Sigmoid colon (tissue), 4 donors: ENCODE results near the gene ANKRD27.

Experiments used
- POLR2A ChIP-seq, 2 donors: fragments of 450-650 bp; IDR thresholded peaks; one replicate each; pipeline ENCODE4 v1.6.1; 2016; ENCODE audit warnings: antibody characterized with exemption in 2 of 2, mild to moderate bottlenecking in 2 of 2, moderate library complexity in 2 of 2
- POLR2AphosphoS5 ChIP-seq, 4 donors: sonication (generic); formaldehyde crosslinking; IDR thresholded peaks; one replicate each; pipeline ENCODE4 v1.6.1; 2017; ENCODE audit warnings: antibody characterized with exemption in 4 of 4
- TF ChIP-seq, protein P1 (sequence below), 4 experiments: fragments of 450-650 bp in 3 of 4; fragments of 200-600 bp in 1 of 4; IDR thresholded peaks; one replicate each; pipeline ENCODE4 v1.5.1; 2016 to 2019; ENCODE audit warnings: antibody characterized with exemption in 4 of 4, mild to moderate bottlenecking in 3 of 4, moderate library complexity in 2 of 4

DNA sequence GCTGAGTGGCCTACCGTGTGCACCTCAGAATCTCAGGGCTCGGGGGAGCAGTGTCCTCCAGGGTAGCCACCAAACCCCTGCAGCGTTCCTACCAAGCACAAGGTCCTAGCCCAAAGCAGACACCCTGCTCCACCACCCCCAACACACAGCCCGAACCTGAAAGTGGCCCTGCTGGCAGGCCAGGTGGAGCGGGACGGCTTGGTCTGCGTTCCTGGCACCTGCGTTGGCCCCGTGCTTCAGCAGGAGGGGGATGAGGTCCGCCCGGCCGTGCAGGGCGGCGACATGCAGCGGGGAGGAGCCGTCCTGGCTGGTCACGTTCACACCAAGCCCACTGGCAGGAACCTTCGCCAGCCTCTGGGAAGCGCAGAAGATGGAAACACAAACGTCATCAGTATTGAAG, 67.5 kb downstream of the ANKRD27 start:
- TF ChIP-seq, protein P1, sequence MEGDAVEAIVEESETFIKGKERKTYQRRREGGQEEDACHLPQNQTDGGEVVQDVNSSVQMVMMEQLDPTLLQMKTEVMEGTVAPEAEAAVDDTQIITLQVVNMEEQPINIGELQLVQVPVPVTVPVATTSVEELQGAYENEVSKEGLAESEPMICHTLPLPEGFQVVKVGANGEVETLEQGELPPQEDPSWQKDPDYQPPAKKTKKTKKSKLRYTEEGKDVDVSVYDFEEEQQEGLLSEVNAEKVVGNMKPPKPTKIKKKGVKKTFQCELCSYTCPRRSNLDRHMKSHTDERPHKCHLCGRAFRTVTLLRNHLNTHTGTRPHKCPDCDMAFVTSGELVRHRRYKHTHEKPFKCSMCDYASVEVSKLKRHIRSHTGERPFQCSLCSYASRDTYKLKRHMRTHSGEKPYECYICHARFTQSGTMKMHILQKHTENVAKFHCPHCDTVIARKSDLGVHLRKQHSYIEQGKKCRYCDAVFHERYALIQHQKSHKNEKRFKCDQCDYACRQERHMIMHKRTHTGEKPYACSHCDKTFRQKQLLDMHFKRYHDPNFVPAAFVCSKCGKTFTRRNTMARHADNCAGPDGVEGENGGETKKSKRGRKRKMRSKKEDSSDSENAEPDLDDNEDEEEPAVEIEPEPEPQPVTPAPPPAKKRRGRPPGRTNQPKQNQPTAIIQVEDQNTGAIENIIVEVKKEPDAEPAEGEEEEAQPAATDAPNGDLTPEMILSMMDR (IDR thresholded peaks at IDR 0.05), result no peak
- TF ChIP-seq POLR2AphosphoS5 (IDR thresholded peaks at IDR 0.05) (no peak), POLR2A (IDR thresholded peaks at IDR 0.05) (no peak)
